GM10847 (cell line): Measurements from ENCODE around the gene BLACAT1.

Source experiments
- POLR2A ChIP-seq: IDR thresholded peaks from 2 replicates; pipeline ENCODE4 v1.6.1; 2011; ENCODE audit not compliant: insufficient read length; ENCODE audit errors: extremely low read depth

The BLACAT1 gene

GRCh38 chr1:205421798-205422197 lies 34.0 kb downstream of the BLACAT1 start, which contains the start of gene LEMD1:
TSS of gene LEMD1 (minus strand) at chr1:205422056. CDS start at chr1:205420536, 1,520 bp downstream.
- no peak for TF ChIP-seq POLR2A

DNA sequence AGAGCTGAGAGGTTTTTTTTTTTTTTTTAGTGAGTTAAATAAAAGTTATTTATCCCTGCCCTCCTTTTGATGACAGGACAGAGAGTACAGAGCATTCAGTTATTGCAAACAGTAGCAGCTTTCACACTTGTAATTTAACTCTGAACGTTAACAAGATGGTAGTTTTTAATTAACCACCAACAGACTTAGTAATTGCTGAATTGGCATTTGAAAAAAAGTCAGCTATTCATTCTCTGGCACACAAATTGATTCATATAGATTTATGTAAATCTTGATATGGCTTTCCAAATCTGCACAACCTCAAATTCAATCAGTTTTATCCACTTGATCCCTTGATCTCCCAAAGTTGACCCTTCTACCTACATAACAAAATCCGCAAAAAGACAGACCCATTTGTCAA lies 34.9 kb downstream of the BLACAT1 start:
- no peak for TF ChIP-seq POLR2A

GRCh38 chr1:205417870-205418635 lies 37.8 kb downstream of the BLACAT1 start:
- TF ChIP-seq POLR2A, result no peak

DNA sequence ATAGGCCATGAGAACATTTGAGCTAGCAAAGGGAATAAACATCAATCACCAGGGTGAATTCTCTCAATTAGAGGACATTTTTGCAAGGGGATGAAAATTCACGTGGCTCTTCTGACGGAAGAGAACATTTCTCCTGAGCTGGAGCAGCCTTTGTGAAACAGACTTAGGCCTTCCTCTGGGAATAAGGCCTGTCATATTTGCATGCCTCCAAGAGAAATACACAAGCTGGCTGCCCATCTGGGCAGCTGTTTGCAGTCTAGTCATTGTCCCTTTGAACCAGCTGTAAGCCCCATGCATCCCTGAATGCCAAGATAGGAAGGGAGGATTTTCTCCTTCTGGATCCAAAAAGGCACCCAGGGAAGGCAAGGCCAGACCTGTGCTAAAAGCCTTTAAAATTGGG lies 39.5 kb downstream of the BLACAT1 start:
- TF ChIP-seq POLR2A, result no peak

GRCh38 chr1:205410581-205411298 lies 45.1 kb downstream of the BLACAT1 start:
- TF ChIP-seq POLR2A, result no peak

DNA sequence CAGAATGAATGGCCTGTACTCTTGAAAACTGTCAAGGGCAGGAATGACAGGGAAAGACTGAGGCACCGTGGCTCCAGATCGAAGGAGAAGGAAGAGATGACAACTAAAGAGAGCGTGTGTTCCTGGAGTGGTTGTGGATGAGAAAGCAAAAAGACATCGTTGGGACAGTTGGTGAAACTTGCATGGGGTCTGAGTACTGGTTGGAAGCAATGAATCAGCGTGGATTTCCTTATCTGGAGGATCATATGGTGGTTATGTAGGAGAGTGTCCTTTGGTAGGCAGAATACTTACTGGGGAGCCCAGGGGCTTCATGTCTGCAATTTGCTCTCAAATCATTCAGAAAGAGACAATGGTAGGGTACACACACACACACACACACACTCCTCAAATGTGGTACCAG lies 47.9 kb downstream of the BLACAT1 start:
- no peak for TF ChIP-seq POLR2A
